Neural cell (in vitro differentiated cells): ENCODE measurements around the gene MYO9B.

ENCODE experiments used
- CTCF ChIP-seq: fragments of 450-650 bp; IDR thresholded peaks from 2 replicates; pipeline ENCODE4 v1.5.1; 2014; ENCODE audit warnings: antibody characterized with exemption, mild to moderate bottlenecking, moderate library complexity; ENCODE audit not compliant: poor library complexity, severe bottlenecking
- EP300 ChIP-seq: fragments of 450-650 bp; conservative IDR thresholded peaks from 2 replicates; pipeline ENCODE4 v1.6.1; 2014; ENCODE audit warnings: antibody characterized with exemption, mild to moderate bottlenecking, moderate library complexity; ENCODE audit not compliant: poor library complexity, severe bottlenecking
- EZH2 ChIP-seq: fragments of 200-600, 300-800 bp; shearing (Covaris generic), sonication (generic); IDR thresholded peaks from 2 replicates; pipeline ENCODE4 v1.6.1; 2014; ENCODE audit warnings: antibody characterized with exemption, low read length, borderline replicate concordance, mild to moderate bottlenecking; ENCODE audit not compliant: insufficient read depth, poor library complexity, severe bottlenecking
- MXI1 ChIP-seq: fragments of 450-650 bp; conservative IDR thresholded peaks from 2 replicates; pipeline ENCODE4 v1.6.1; 2014; ENCODE audit warnings: antibody characterized with exemption, mild to moderate bottlenecking; ENCODE audit not compliant: poor library complexity, severe bottlenecking
- RAD21 ChIP-seq: fragments of 450-650 bp; conservative IDR thresholded peaks from 2 replicates; pipeline ENCODE4 v1.6.1; 2014; ENCODE audit warnings: antibody characterized with exemption, mild to moderate bottlenecking, moderate library complexity
- SMC3 ChIP-seq: fragments of 450-650 bp; conservative IDR thresholded peaks from 2 replicates; pipeline ENCODE4 v1.6.1; 2014; ENCODE audit warnings: antibody characterized with exemption, mild to moderate bottlenecking, moderate library complexity; ENCODE audit not compliant: poor library complexity
- TAF1 ChIP-seq: IDR thresholded peaks from 2 replicates; pipeline ENCODE4 v1.6.1; 2012; ENCODE audit warnings: low read depth
- TF ChIP-seq, protein P1 (sequence below): IDR thresholded peaks from 2 replicates; pipeline ENCODE4 v1.6.1; 2012; ENCODE audit warnings: borderline replicate concordance

DNA sequence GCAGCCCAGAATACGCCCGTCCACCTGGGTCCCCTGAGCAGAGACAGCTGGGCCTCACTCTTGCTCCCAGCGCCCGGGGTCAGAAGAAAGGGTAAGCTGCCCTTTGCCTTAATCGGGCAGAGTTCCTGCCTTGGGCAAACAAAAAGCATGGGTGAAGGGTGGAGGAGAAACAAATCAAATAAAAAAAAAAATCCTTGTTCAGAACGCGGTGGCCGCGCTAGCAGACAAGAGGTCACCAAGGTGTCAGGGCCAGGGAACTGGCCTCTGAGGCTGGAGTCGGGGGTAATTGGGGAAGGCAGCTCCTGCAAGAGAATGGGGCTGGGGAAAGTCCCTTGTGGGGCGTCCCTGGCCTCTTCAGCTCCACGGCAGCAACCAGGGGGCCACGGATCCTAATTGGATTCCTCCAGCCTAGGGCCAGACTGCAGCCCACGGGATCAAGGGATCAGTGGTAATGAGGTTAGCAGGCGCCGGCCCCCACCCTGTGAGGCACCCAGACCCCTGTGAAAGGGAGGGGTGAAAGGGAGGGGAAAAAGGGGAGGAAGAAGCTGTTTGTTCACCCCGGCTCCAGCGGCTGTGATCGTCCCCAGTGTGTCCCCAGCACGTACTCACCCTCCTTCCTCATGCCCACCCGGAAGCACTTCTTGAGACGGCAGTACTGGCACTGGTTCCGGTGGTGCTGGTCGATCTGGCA lies 164.6 kb downstream of the MYO9B start:
- TF ChIP-seq EP300 (no peak), MXI1 (no peak), CTCF (no peak), EZH2 (no peak), SMC3 (no peak), RAD21 (no peak), TAF1 (no peak)
- TF ChIP-seq, protein P1, sequence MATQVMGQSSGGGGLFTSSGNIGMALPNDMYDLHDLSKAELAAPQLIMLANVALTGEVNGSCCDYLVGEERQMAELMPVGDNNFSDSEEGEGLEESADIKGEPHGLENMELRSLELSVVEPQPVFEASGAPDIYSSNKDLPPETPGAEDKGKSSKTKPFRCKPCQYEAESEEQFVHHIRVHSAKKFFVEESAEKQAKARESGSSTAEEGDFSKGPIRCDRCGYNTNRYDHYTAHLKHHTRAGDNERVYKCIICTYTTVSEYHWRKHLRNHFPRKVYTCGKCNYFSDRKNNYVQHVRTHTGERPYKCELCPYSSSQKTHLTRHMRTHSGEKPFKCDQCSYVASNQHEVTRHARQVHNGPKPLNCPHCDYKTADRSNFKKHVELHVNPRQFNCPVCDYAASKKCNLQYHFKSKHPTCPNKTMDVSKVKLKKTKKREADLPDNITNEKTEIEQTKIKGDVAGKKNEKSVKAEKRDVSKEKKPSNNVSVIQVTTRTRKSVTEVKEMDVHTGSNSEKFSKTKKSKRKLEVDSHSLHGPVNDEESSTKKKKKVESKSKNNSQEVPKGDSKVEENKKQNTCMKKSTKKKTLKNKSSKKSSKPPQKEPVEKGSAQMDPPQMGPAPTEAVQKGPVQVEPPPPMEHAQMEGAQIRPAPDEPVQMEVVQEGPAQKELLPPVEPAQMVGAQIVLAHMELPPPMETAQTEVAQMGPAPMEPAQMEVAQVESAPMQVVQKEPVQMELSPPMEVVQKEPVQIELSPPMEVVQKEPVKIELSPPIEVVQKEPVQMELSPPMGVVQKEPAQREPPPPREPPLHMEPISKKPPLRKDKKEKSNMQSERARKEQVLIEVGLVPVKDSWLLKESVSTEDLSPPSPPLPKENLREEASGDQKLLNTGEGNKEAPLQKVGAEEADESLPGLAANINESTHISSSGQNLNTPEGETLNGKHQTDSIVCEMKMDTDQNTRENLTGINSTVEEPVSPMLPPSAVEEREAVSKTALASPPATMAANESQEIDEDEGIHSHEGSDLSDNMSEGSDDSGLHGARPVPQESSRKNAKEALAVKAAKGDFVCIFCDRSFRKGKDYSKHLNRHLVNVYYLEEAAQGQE = no peak
